Colonic mucosa (tissue), 4 donors: ENCODE results near the gene IQSEC1. TPM values are rescaled to one million over a fixed set of nuclear protein-coding genes. Genes with fewer than 3 reads are reported as not detected.

Experiments
- DNase-seq: peaks from one replicate; pipeline ENCODE4 v3.0.0-alpha.2; 2020
- H3K27ac ChIP-seq: fragments of 200-600 bp; one replicate; pipeline ENCODE4 v1.8.0; 2021
- H3K27me3 ChIP-seq: fragments of 200-600 bp; one replicate; pipeline ENCODE4 v1.8.0; 2021
- H3K36me3 ChIP-seq: fragments of 200-600 bp; one replicate; pipeline ENCODE4 v1.8.0; 2021
- H3K4me1 ChIP-seq: fragments of 200-600 bp; one replicate; pipeline ENCODE4 v1.8.0; 2021; ENCODE audit warnings: mild to moderate bottlenecking
- H3K4me3 ChIP-seq: fragments of 200-600 bp; one replicate; pipeline ENCODE4 v1.8.0; 2021
- H3K9ac ChIP-seq, 2 donors: one replicate each; pipeline ENCODE4 v1.7.0; 2013; ENCODE audit warnings: control low read depth in 2 of 2, low read depth in 2 of 2, low read length in 2 of 2
- H3K9me3 ChIP-seq: fragments of 200-600 bp; one replicate; pipeline ENCODE4 v1.8.0; 2021
- CTCF ChIP-seq: fragments of 200-600 bp; IDR thresholded peaks from one replicate; pipeline ENCODE4 v1.8.0; 2022; ENCODE audit warnings: antibody characterized with exemption, mild to moderate bottlenecking
- intact Hi-C: fragments of 100-400 bp; cut with DNase I; formaldehyde crosslinking; loops from one replicate; pipeline ENCODE4 v1.14.1; 2022
- total RNA-seq, 2 donors: library from RNA; stranded (reverse); fragmentation: NEBNext Ultra II Directional in 1 of 2; extraction: Animal tissue kit (Norgen Biotek cat#: 25700) in 1 of 2; gene quantifications; one replicate each; pipeline ENCODE4 v1.2.1, GENCODE V29; 2021
- donor health status: healthy.
- donor health status: DM: no; HTN: no; CAD: no.
- donor health status: DM: no; HTN: no; CAD: no.

The IQSEC1 gene
- total RNA-seq, 2 donors from 2014 or later, result 14.8 to 19.2 TPM

DNA sequence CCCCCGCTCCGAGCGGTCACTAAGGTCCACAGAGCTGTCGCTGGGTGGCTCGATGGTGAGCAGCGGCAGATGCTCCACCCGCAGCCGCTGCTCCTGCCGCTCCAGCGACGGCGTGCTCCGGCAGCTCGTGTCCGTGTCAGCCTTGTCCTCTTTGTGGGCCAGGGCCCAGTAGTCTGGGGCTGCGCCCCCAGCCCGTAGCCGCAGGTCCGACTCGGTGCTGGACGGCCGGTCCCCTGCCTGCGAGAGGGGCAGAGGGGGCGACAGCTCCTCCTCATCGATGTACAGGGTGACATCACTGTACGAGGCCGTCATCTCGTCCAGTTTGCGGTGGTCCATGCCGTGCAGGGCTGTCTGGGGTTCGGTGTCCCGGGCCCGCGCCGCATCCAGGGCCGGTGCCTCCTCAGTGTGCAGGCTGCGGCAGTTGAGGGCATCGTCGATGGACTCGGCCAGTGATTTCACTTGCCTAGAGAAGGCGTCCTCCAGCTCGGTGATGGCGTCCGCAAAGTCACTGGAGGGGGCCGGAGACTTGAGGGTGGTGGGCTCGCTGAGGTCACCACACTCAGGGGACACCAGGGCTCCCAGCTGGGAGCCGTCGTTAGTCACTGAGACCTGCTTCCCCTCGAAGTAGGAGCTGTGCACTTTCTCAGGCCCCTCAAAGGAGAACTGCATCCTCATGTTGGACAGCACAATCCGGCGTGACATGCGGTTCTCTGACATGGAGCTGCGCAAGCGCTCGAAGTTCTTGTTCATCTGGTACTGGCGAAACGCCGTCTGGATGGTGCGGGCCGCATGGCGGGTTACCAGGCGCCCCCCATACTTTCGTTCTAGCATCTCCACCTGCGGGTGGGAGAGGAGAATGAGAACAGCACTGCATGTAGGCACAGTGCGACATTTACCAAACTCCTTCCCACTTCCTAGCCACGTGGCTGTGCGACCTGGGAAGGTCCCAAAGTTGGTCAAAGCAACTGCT is 137.1 kb downstream of the IQSEC1 start:
- Histone ChIP-seq H3K9ac (no peak overlapping the region), H3K4me1 (no peaks in the 10 kb centered on the region), H3K27me3 (no peaks in the 10 kb centered on the region), H3K9me3 (no peaks in the 10 kb centered on the region), H3K27ac (no peak overlapping the region), H3K36me3 (no peaks in the 10 kb centered on the region), H3K4me3 (no peak overlapping the region)
- DNase-seq, result no peak
- no peak for TF ChIP-seq CTCF
- intact Hi-C loops, result no loop called here

- intact Hi-C loops, result no loop called here
- H3K27me3 ChIP-seq, result no peaks in the 10 kb centered on the region
Observed at GRCh38 chr3:12935023-12935860, 138.0 kb downstream of the IQSEC1 start.

GRCh38 chr3:12934431-12934830 is 138.8 kb downstream of the IQSEC1 start:
- no peaks in the 10 kb centered on the region for H3K9me3 ChIP-seq
- no peak for DNase-seq
- intact Hi-C loops, result no loop called here
- no peak overlapping the region for H3K27ac ChIP-seq
- H3K4me1 ChIP-seq, result no peaks in the 10 kb centered on the region
- H3K36me3 ChIP-seq, result no peaks in the 10 kb centered on the region
- no peak overlapping the region for H3K4me3 ChIP-seq
- no peak for TF ChIP-seq CTCF
- H3K9ac ChIP-seq, result no peak overlapping the region
- no peaks in the 10 kb centered on the region for H3K27me3 ChIP-seq

More at GRCh38 chr3:12935023-12935860, 138.0 kb downstream of the IQSEC1 start:
- Histone ChIP-seq H3K4me3 (no peak overlapping the region), H3K4me1 (no peaks in the 10 kb centered on the region), H3K36me3 (no peaks in the 10 kb centered on the region), H3K9ac (no peak overlapping the region), H3K27ac (no peak overlapping the region), H3K9me3 (no peaks in the 10 kb centered on the region)
- DNase-seq, result no peak
- no peak for TF ChIP-seq CTCF

- no peak overlapping the region for H3K4me3 ChIP-seq
- no peak for DNase-seq
- intact Hi-C loops, result no loop called here
- H3K9me3 ChIP-seq, result no peaks in the 10 kb centered on the region
- H3K27ac ChIP-seq, result no peak overlapping the region
- H3K4me1 ChIP-seq, result no peaks in the 10 kb centered on the region
- H3K9ac ChIP-seq, result no peak overlapping the region
- H3K27me3 ChIP-seq, result no peaks in the 10 kb centered on the region
- no peak for TF ChIP-seq CTCF
- H3K36me3 ChIP-seq, result no peaks in the 10 kb centered on the region
Observed at GRCh38 chr3:12933901-12934300, 139.3 kb downstream of the IQSEC1 start.

GRCh38 chr3:12932754-12933153 is 140.5 kb downstream of the IQSEC1 start:
- H3K4me1 ChIP-seq, result no peaks in the 10 kb centered on the region
- no peaks in the 10 kb centered on the region for H3K27me3 ChIP-seq
- intact Hi-C loops, result no loop called here
- DNase-seq, result no peak
- H3K9me3 ChIP-seq, result no peaks in the 10 kb centered on the region
- H3K27ac ChIP-seq, result no peak overlapping the region
- no peak overlapping the region for H3K4me3 ChIP-seq
- H3K9ac ChIP-seq, result no peak overlapping the region
- no peak for TF ChIP-seq CTCF
- H3K36me3 ChIP-seq, result no peaks in the 10 kb centered on the region
